CD4-positive, alpha-beta T cell (primary cell): ENCODE measurements around the gene PSAT1. TPM values are rescaled to one million over a fixed set of nuclear protein-coding genes. Genes with fewer than 3 reads are reported as not detected.

ENCODE experiments used
- ATAC-seq: fragments of 200-7000 bp; cut with Tn5 transposase; one replicate; pipeline ENCODE4 v1.10.0; 2022; ENCODE audit warnings: mild to moderate bottlenecking; ENCODE audit not compliant: poor library complexity
- CTCF ChIA-PET: fragments of 350-600 bp; sonication (Branson Sonifier 250); formaldehyde crosslinking; loops from one replicate; lab custom pipeline; 2021; ENCODE audit warnings: antibody characterized with exemption, inconsistent platforms; lab: Charles Lee
- POLR2A ChIA-PET: fragments of 350-600 bp; sonication (Branson Sonifier 250); formaldehyde crosslinking; loops from one replicate; lab custom pipeline; 2021; ENCODE audit warnings: antibody characterized with exemption, inconsistent platforms; lab: Charles Lee
- DNase-seq, 14 experiments: peaks; one replicate each; pipeline ENCODE4 v3.0.0-alpha.2; 2013 to 2020; ENCODE audit warnings: mixed read lengths in 2 of 14
- H3K27ac ChIP-seq, 2 donors: one replicate each; pipeline versions ENCODE4 v1.5.1 to v1.7.0; 2013; ENCODE audit warnings: low read length in 2 of 2, low read depth in 1 of 2, mild to moderate bottlenecking in 1 of 2
- H3K27me3 ChIP-seq, 2 experiments: 1 replicate in 1 of 2; 2 replicates in 1 of 2; pipeline versions ENCODE4 v1.6.1 to v1.7.0; 2013; ENCODE audit warnings: low read length in 2 of 2, control low read depth in 1 of 2, mild to moderate bottlenecking in 1 of 2, moderate library complexity in 1 of 2; ENCODE audit not compliant: insufficient read depth in 2 of 2, control insufficient read depth in 1 of 2
- H3K36me3 ChIP-seq: one replicate; pipeline ENCODE4 v1.6.1; 2013; ENCODE audit warnings: low read length, control low read depth; ENCODE audit not compliant: insufficient read depth
- H3K4me1 ChIP-seq: one replicate; pipeline ENCODE4 v1.6.1; 2013; ENCODE audit warnings: low read length, control low read depth; ENCODE audit not compliant: insufficient read depth
- H3K4me3 ChIP-seq: one replicate; pipeline ENCODE4 v1.5.1; 2013; ENCODE audit warnings: mild to moderate bottlenecking, low read length, moderate library complexity
- H3K9me3 ChIP-seq, 2 experiments: 1 replicate in 1 of 2; 2 replicates in 1 of 2; pipeline versions ENCODE4 v1.6.1 to v1.7.0; 2013; ENCODE audit warnings: low read length in 2 of 2, mild to moderate bottlenecking in 2 of 2, control low read depth in 1 of 2, moderate library complexity in 1 of 2; ENCODE audit not compliant: control insufficient read depth in 1 of 2, insufficient read depth in 1 of 2
- H3K27ac Mint-ChIP-seq: one replicate; pipeline ENCODE4 v1.8.0; 2020; ENCODE audit warnings: mixed read lengths
- H3K27me3 Mint-ChIP-seq: one replicate; pipeline ENCODE4 v1.8.0; 2021; ENCODE audit warnings: mixed read lengths
- H3K36me3 Mint-ChIP-seq: one replicate; pipeline ENCODE4 v1.8.0; 2021; ENCODE audit warnings: low read depth, mixed read lengths
- H3K4me1 Mint-ChIP-seq: one replicate; pipeline ENCODE4 v1.8.0; 2021; ENCODE audit warnings: low read depth, mixed read lengths
- H3K4me3 Mint-ChIP-seq: one replicate; pipeline ENCODE4 v1.8.0; 2020; ENCODE audit warnings: mild to moderate bottlenecking, mixed read lengths
- H3K9me3 Mint-ChIP-seq: one replicate; pipeline ENCODE4 v1.8.0; 2020; ENCODE audit warnings: mixed read lengths
- intact Hi-C, 2 experiments: fragments of 100-400 bp; cut with DNase I in 1 of 2; cut with micrococcal nuclease in 1 of 2; formaldehyde crosslinking; loops; one replicate each; pipeline versions ENCODE4 v1.15.1 to v1.9.0; 2023 to 2025; cut with DNase I, micrococcal nuclease
- total RNA-seq, 174 experiments: library from RNA in 2 of 174; stranded (reverse) in 2 of 174; gene quantifications; one replicate each; pipeline ENCODE4 v1.2.3 and lab custom pipeline; 2021 to 2026
- TF ChIP-seq, protein P1 (sequence below): fragments of 200-600 bp; IDR thresholded peaks from one replicate; pipeline ENCODE4 v1.8.0; 2022; ENCODE audit warnings: antibody characterized with exemption, mild to moderate bottlenecking

Gene PSAT1
- total RNA-seq, 2 experiments from 2014 or later: 0.30 to 0.61 TPM

DNA sequence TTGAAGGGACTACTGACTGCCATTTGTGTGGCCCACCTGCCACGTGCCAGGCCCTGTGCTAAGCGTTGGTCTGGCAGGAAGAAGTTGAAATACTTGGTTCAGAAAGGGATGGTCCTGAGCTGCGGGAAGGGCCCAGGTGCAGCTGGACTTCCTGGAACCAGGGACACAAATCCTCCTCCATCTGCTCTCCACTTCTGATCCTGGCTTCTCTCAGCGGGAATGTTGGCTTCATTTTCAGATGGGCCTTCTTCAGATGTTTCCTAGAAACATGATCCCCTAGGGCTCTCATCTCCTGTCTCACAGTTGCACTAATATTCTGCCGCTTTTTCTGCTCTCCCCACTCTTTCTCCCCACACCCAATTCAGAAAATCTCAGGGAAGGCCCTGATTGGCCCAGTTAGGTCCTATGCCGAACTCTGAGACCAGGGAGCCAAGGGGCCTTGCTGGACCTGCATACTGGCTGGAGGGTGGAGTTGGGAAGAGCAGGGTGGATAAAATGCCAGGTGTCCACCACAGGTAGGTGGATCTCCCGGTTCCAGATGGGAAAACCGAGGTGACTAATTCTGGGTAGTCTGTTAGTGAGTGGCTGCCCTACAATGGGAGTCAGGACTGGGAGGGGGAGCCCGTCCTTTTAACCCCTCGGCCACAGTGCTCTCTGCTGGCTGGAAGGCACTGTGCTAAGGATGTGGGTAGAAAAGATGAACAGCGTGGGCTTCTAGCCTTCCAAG is 19.4 kb downstream of the PSAT1 start:
- DNase-seq: no peak
- TF ChIP-seq, protein P1, sequence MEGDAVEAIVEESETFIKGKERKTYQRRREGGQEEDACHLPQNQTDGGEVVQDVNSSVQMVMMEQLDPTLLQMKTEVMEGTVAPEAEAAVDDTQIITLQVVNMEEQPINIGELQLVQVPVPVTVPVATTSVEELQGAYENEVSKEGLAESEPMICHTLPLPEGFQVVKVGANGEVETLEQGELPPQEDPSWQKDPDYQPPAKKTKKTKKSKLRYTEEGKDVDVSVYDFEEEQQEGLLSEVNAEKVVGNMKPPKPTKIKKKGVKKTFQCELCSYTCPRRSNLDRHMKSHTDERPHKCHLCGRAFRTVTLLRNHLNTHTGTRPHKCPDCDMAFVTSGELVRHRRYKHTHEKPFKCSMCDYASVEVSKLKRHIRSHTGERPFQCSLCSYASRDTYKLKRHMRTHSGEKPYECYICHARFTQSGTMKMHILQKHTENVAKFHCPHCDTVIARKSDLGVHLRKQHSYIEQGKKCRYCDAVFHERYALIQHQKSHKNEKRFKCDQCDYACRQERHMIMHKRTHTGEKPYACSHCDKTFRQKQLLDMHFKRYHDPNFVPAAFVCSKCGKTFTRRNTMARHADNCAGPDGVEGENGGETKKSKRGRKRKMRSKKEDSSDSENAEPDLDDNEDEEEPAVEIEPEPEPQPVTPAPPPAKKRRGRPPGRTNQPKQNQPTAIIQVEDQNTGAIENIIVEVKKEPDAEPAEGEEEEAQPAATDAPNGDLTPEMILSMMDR: no peak
- Histone ChIP-seq H3K4me1 (no peaks in the 10 kb centered on the region), H3K27me3 (no peaks in the 10 kb centered on the region), H3K9me3 (no peaks in the 10 kb centered on the region), H3K36me3 (peaks cover 17% of the 10 kb centered on the region), H3K27ac (no peak overlapping the region), H3K4me3 (no peak overlapping the region)
- ATAC-seq: no peak
- Mint-ChIP-seq H3K36me3 (peaks cover 56% of the 10 kb centered on the region), H3K27me3 (no peaks in the 10 kb centered on the region), H3K4me1 (no peaks in the 10 kb centered on the region), H3K27ac (no peak overlapping the region), H3K4me3 (no peak overlapping the region), H3K9me3 (no peaks in the 10 kb centered on the region)
- ChIA-PET CTCF (no interaction called here), POLR2A (no interaction called here)
- intact Hi-C loops: no loop called here

- no peak overlapping the region for H3K4me3 ChIP-seq
- no peaks in the 10 kb centered on the region for H3K4me1 ChIP-seq
- Mint-ChIP-seq H3K27ac (no peak overlapping the region), H3K27me3 (no peaks in the 10 kb centered on the region), H3K9me3 (no peaks in the 10 kb centered on the region), H3K4me1 (no peaks in the 10 kb centered on the region), H3K36me3 (peaks cover 49% of the 10 kb centered on the region), H3K4me3 (no peak overlapping the region)
- H3K9me3 ChIP-seq: no peaks in the 10 kb centered on the region
- POLR2A ChIA-PET: no interaction called here
- CTCF ChIA-PET: no interaction called here
- TF ChIP-seq, protein P1: no peak
- H3K27ac ChIP-seq: no peak overlapping the region
- H3K36me3 ChIP-seq: peaks cover 17% of the 10 kb centered on the region
- intact Hi-C loops: no loop called here
- ATAC-seq: no peak
- no peak for DNase-seq
- no peaks in the 10 kb centered on the region for H3K27me3 ChIP-seq
Observed at GRCh38 chr9:78319197-78320029, 22.5 kb downstream of the PSAT1 start.

DNA sequence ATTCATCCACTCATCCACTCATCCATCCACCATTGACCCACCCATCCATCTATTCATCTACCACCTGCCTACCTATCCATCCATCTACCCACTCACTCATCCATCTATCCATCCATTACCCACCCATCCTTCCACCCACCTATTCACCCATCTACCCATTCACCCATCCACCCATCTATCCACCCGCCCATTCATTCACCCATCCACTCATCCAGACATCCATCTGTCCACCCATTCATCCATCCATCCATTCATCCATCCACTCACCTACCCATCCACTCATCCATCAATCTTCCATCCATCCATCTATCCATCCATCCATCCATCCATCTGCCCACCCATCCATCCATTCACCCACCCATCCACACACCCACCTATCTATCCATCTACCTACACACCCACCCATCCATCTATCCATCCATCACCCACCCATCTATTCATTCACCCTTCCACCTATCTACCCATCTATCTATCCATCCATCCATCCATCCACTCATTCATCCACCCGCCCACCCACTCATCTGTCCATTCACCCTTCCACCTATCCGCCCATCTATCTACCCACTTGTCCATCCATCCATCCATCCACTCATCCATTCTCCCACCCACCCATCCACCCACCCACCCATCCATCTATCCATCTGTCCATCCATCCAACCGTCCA is 23.2 kb downstream of the PSAT1 start:
- Mint-ChIP-seq H3K27ac (no peak overlapping the region), H3K9me3 (no peaks in the 10 kb centered on the region), H3K27me3 (no peaks in the 10 kb centered on the region), H3K4me3 (no peak overlapping the region), H3K4me1 (no peaks in the 10 kb centered on the region), H3K36me3 (peaks cover 49% of the 10 kb centered on the region)
- Histone ChIP-seq H3K4me1 (peaks cover under 1% of the 10 kb centered on the region), H3K4me3 (no peak overlapping the region), H3K9me3 (no peaks in the 10 kb centered on the region), H3K36me3 (peaks cover 17% of the 10 kb centered on the region), H3K27ac (no peak overlapping the region), H3K27me3 (no peaks in the 10 kb centered on the region)
- TF ChIP-seq, protein P1: no peak
- ChIA-PET POLR2A (no interaction called here), CTCF (no interaction called here)
- intact Hi-C loops: no loop called here
- DNase-seq (no peak), ATAC-seq (no peak)
